ENCODE results near the gene AP1S3. TPM values are rescaled to one million over a fixed set of nuclear protein-coding genes. Genes with fewer than 3 reads are reported as not detected.

Gene AP1S3
- total RNA-seq, 2 experiments from 2014 or later, result 12.9 to 13.5 TPM

GRCh38 chr2:223760838-223761502 is 76.4 kb downstream of the AP1S3 start:
- Mint-ChIP-seq H3K27me3 (no peaks in the 10 kb centered on the region), H3K4me3 (peak overlapping the region; percentile 36), H3K27ac (peak overlapping the region; percentile 95), H3K36me3 (no peaks in the 10 kb centered on the region), H3K9me3 (ENCODE audit: low read depth) (no peaks in the 10 kb centered on the region), H3K4me1 (peaks cover 37% of the 10 kb centered on the region)
- CTCF ChIA-PET, result interaction anchor here (0.6 to 4.3 kb wide), 26 partner anchors 14 to 835 kb away, joined by 3 to 28 read pairs (median 4); partner anchors contain the start of gene WDFY1
- peak; percentile 94 for ATAC-seq
- DNase-seq, result peak; percentile 94

- ATAC-seq (peak; percentile 7), DNase-seq (no peak)
- Mint-ChIP-seq H3K27ac (peak overlapping the region; percentile 95), H3K4me1 (peaks cover 37% of the 10 kb centered on the region), H3K36me3 (no peaks in the 10 kb centered on the region), H3K4me3 (peak overlapping the region; percentile 36), H3K27me3 (no peaks in the 10 kb centered on the region), H3K9me3 (ENCODE audit: low read depth) (no peaks in the 10 kb centered on the region)
- CTCF ChIA-PET, result interaction anchor here (1.0 to 4.3 kb wide), 9 partner anchors 15 to 210 kb away, joined by 3 to 28 read pairs (median 8); no protein-coding TSS in a partner anchor
Observed at GRCh38 chr2:223759569-223760430, 77.6 kb downstream of the AP1S3 start.

DNA sequence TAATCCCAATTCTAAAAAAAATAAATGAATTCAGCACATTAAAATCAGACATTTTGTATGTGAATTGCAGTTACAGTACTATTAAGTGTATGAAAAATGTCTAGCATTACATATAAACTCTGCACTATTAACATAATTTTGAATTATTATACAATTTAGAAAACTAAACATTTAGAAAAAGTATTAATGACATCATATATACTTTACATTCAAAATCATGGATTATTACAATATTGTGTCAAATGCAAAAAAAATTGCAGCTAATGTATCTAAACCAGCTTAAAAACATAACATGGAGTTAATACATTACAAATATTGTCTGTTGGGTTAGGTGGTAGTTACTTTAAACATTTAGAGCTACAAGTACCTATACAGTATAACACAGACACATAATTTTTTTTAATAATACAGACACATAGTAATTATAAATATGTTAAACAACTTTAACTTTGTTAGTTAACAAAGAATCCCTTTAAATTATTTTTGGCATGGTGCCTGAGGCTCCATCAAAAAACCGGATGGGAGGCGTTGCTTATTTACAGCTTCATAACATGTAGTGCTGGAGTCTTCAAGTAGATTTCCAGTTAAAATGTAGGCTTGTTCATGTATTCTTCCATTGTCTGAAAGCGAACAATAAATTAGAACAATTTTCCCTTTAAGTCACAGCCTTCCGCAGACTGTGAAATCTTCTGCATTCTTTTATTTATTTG is 79.1 kb downstream of the AP1S3 start:
- no peak for DNase-seq
- no peak overlapping the region for H3K4me3 Mint-ChIP-seq
- H3K27me3 Mint-ChIP-seq, result no peaks in the 10 kb centered on the region
- peaks cover 37% of the 10 kb centered on the region for H3K4me1 Mint-ChIP-seq
- no peak for ATAC-seq
- no peak overlapping the region for H3K27ac Mint-ChIP-seq
- no peaks in the 10 kb centered on the region for H3K36me3 Mint-ChIP-seq
- CTCF ChIA-PET, result interaction anchor here (4.3 kb wide), 1 partner anchor 31 kb away, joined by 28 read pairs; no protein-coding TSS in a partner anchor
- H3K9me3 Mint-ChIP-seq (ENCODE audit: low read depth), result no peaks in the 10 kb centered on the region

GRCh38 chr2:223753940-223754339 is 83.4 kb downstream of the AP1S3 start:
- H3K4me3 Mint-ChIP-seq, result no peak overlapping the region
- peaks cover 7% of the 10 kb centered on the region for H3K27me3 Mint-ChIP-seq
- H3K4me1 Mint-ChIP-seq, result no peaks in the 10 kb centered on the region
- no peaks in the 10 kb centered on the region for H3K9me3 Mint-ChIP-seq (ENCODE audit: low read depth)
- H3K36me3 Mint-ChIP-seq, result no peaks in the 10 kb centered on the region
- CTCF ChIA-PET, result no interaction called here
- H3K27ac Mint-ChIP-seq, result no peak overlapping the region
- ATAC-seq, result no peak
- DNase-seq, result no peak

DNA sequence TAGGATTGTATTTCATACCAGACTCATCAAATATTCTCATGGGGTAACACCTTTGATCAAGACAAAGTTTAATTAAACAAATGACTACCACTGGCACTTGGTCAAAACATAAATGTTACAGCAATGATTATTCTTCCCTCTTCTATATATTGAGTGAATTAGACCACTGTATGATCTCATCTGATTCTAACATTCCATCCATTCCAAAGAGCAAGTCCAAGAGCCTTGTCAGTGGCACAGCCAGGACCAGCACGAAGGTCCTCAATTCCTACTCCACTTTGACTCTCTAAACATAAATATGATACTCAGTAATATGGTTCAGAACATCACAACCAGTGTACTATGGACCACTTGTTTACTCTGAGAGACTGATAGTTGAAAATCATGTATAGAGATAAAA is 86.4 kb downstream of the AP1S3 start:
- H3K4me3 Mint-ChIP-seq, result no peak overlapping the region
- H3K36me3 Mint-ChIP-seq, result no peaks in the 10 kb centered on the region
- ATAC-seq (no peak), DNase-seq (no peak)
- no peaks in the 10 kb centered on the region for H3K4me1 Mint-ChIP-seq
- H3K27ac Mint-ChIP-seq, result no peak overlapping the region
- no peaks in the 10 kb centered on the region for H3K9me3 Mint-ChIP-seq (ENCODE audit: low read depth)
- H3K27me3 Mint-ChIP-seq, result peaks cover 17% of the 10 kb centered on the region
- CTCF ChIA-PET, result no interaction called here

DNA sequence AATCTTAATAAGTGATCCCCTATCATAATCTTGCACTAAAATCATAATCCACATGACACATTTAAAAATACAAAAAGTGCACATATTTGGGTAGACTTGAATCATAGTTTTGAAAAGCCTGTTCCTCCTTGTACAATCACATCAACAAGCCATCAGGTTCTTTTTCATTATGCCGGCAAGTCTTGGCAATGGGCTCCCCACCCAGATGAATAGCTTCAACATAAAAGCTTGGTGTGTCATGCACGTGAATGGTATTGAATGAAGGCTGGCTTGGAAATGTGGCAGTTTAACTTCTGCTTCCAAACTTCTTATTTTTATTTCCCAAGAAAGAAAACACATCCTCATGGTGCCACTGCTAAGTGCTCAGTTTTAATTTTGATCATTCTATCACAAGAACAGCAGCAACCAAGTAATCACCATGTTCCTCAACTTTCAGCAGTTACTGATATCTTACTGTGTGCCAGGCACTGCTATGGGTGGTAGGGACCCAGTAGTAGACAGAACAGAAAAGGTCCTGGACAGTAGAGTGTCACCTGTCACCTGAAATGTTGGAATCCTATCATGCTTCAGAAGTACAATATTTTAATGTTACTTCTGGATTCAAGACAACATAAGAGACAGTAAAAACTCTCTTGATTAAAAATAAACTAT is 89.9 kb downstream of the AP1S3 start:
- ATAC-seq (no peak), DNase-seq (no peak)
- peaks cover 17% of the 10 kb centered on the region for H3K27me3 Mint-ChIP-seq
- no peak overlapping the region for H3K27ac Mint-ChIP-seq
- no peaks in the 10 kb centered on the region for H3K36me3 Mint-ChIP-seq
- no peaks in the 10 kb centered on the region for H3K4me1 Mint-ChIP-seq
- H3K4me3 Mint-ChIP-seq, result no peak overlapping the region
- H3K9me3 Mint-ChIP-seq (ENCODE audit: low read depth), result no peaks in the 10 kb centered on the region
- CTCF ChIA-PET, result interaction anchor here (1.0 kb wide), 1 partner anchor 72 kb away, joined by 3 read pairs; no protein-coding TSS in a partner anchor

DNA sequence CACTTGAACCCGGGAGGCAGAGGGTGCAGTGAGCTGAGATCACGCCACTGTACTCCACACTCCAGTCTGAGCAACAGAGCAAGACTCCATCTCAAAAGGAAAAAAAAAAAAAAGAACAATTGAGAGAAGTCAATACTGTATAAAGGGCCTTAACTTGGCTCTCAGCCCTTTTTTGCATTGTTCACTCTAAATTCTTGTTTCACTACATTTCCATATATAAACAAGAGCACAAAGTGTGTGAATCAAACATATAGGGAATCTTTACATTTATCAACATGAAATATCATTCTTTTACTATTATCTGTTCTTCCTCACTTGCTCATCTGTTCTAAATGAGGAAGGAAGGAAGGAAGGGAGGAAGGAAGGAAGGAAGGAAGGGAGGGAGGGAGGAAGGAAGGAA is 90.8 kb downstream of the AP1S3 start:
- Mint-ChIP-seq H3K27me3 (peaks cover 20% of the 10 kb centered on the region), H3K4me3 (no peak overlapping the region), H3K27ac (no peak overlapping the region), H3K36me3 (no peaks in the 10 kb centered on the region), H3K4me1 (no peaks in the 10 kb centered on the region), H3K9me3 (ENCODE audit: low read depth) (no peaks in the 10 kb centered on the region)
- CTCF ChIA-PET, result no interaction called here
- DNase-seq (no peak), ATAC-seq (no peak)

GRCh38 chr2:223744580-223744979 is 92.8 kb downstream of the AP1S3 start:
- no peaks in the 10 kb centered on the region for H3K9me3 Mint-ChIP-seq (ENCODE audit: low read depth)
- H3K4me1 Mint-ChIP-seq, result no peaks in the 10 kb centered on the region
- H3K27me3 Mint-ChIP-seq, result peaks cover 17% of the 10 kb centered on the region
- no peak overlapping the region for H3K4me3 Mint-ChIP-seq
- no peaks in the 10 kb centered on the region for H3K36me3 Mint-ChIP-seq
- DNase-seq (no peak), ATAC-seq (no peak)
- H3K27ac Mint-ChIP-seq, result no peak overlapping the region
- CTCF ChIA-PET, result interaction anchor here (1.3 to 1.8 kb wide), 2 partner anchors 13 to 15 kb away, joined by 3 to 5 read pairs; no protein-coding TSS in a partner anchor

DNA sequence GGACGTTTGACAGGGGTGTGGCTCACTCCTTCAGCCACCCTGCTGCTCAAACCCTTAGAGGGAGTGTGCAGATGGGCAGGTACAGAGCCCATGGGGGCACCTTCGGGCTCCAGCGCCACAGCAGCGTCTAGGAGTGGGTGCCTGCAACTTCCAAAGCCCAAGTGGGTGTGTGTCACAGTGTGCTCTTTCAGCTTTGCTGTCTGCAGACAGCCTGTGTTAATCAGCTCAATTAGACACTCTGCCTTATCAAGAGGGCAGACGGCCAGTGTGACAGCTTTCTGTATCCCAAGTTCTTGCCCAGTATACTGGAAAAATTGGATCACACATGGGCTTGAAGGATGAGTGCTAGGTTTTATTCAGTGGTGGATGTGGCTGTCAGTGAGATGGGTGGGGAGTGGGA is 96.7 kb downstream of the AP1S3 start:
- Mint-ChIP-seq H3K27ac (no peak overlapping the region), H3K36me3 (no peaks in the 10 kb centered on the region), H3K4me3 (no peak overlapping the region), H3K4me1 (no peaks in the 10 kb centered on the region), H3K27me3 (peaks cover 9% of the 10 kb centered on the region), H3K9me3 (ENCODE audit: low read depth) (no peaks in the 10 kb centered on the region)
- DNase-seq, result no peak
- ATAC-seq, result no peak
- CTCF ChIA-PET, result interaction anchor here (1.8 kb wide), 1 partner anchor 13 kb away, joined by 5 read pairs; no protein-coding TSS in a partner anchor

DNA sequence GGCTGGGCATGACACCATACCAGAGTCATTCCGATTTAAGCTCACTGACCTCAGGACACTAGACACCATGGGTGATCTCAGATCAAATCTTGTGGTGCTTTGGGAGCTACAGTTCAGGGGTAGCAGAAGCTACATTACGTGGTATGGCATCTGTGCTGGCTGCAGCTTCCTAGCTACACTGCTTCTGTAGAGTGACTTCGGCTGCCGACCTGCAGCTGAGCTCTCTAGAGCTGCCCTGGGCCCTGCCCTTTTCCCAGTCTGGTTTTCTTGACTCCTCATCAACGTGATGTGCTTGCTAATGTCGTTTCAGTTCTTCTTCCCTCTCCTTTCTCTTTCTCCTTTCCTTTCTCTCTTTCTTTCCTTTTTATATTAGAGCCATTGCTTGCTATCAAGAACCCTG is 100.2 kb downstream of the AP1S3 start:
- ATAC-seq (no peak), DNase-seq (no peak)
- peaks cover 9% of the 10 kb centered on the region for H3K27me3 Mint-ChIP-seq
- CTCF ChIA-PET, result no interaction called here
- H3K4me1 Mint-ChIP-seq, result no peaks in the 10 kb centered on the region
- H3K27ac Mint-ChIP-seq, result no peak overlapping the region
- H3K4me3 Mint-ChIP-seq, result no peak overlapping the region
- H3K36me3 Mint-ChIP-seq, result no peaks in the 10 kb centered on the region
- no peaks in the 10 kb centered on the region for H3K9me3 Mint-ChIP-seq (ENCODE audit: low read depth)

DNA sequence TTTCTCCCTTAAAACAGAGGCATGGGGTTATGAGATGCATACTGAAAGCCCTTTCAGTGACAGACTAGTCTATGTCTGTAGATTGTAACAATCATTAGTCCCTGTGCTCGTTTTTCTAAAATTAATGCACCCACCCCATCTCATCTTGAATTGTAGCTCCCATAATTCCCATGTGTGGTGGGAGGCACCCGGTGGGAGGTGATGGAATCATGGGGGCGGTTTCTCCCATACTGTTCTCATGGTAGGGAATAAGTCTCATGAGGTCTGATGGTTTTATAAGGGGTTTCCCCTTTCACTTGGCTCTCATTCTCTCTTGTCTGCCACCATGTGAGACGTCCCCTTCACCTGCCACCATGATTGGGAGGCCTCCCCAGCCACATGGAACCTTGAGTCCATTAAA is 100.9 kb downstream of the AP1S3 start:
- H3K27ac Mint-ChIP-seq, result no peak overlapping the region
- no peaks in the 10 kb centered on the region for H3K36me3 Mint-ChIP-seq
- no peaks in the 10 kb centered on the region for H3K4me1 Mint-ChIP-seq
- no peak overlapping the region for H3K4me3 Mint-ChIP-seq
- no peak for ATAC-seq
- no peak for DNase-seq
- no peaks in the 10 kb centered on the region for H3K9me3 Mint-ChIP-seq (ENCODE audit: low read depth)
- peaks cover 6% of the 10 kb centered on the region for H3K27me3 Mint-ChIP-seq
- CTCF ChIA-PET, result no interaction called here

DNA sequence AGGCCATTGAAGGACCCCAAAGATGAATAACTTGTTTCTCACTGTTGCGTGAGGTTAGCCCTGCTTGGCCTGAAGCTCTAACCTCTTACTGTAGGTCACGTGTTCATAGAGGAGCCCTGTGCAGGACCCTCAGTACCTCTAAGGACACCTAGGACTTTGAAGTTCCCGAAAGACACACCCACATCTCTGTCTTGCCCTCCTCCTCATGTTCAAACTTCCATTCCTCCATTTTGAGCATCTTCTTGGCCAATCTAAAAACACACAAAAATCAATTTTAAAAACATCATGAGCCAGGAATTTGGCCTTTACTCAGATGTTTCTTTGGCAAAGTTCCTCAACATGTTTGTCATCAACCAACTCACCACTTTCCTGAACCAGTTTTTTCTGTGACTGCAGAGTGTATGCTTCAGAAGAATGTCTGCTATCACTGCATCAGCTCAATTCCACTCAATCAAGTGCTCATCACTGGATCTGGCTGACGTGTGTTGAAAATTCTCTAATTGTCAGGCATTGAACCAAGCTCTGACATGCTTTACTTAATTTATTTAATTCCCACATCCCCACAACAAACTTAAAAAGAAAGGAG is 101.6 kb downstream of the AP1S3 start:
- no peaks in the 10 kb centered on the region for H3K36me3 Mint-ChIP-seq
- CTCF ChIA-PET, result no interaction called here
- no peak for DNase-seq
- no peak overlapping the region for H3K27ac Mint-ChIP-seq
- no peaks in the 10 kb centered on the region for H3K9me3 Mint-ChIP-seq (ENCODE audit: low read depth)
- peaks cover 6% of the 10 kb centered on the region for H3K27me3 Mint-ChIP-seq
- ATAC-seq, result no peak
- no peak overlapping the region for H3K4me3 Mint-ChIP-seq
- H3K4me1 Mint-ChIP-seq, result no peaks in the 10 kb centered on the region

Data from activated CD8-positive, alpha-beta memory T cell treated with anti-CD3 and anti-CD28 coated beads, Interleukin-2, amount 10 ng/mL, durations not matched to agents 7 days and 5 days (primary cell).